H4 (cell line): Measurements from ENCODE around the gene NPAS3. TPM values are rescaled to one million over a fixed set of nuclear protein-coding genes. Genes with fewer than 3 reads are reported as not detected.

Source experiments
- DNase-seq: peaks from one replicate; pipeline ENCODE4 v3.0.0-alpha.2; 2015; ENCODE audit warnings: low spot score
- total RNA-seq: library from RNA; depleted of rRNA; stranded (reverse); fragments of >200 nt; shearing (Covaris generic); gene quantifications from 2 replicates; pipeline ENCODE4 v1.2.3, GENCODE V29; 2014

Gene NPAS3
- total RNA-seq, 1 experiment from 2014 or later: 2.6 TPM

DNA sequence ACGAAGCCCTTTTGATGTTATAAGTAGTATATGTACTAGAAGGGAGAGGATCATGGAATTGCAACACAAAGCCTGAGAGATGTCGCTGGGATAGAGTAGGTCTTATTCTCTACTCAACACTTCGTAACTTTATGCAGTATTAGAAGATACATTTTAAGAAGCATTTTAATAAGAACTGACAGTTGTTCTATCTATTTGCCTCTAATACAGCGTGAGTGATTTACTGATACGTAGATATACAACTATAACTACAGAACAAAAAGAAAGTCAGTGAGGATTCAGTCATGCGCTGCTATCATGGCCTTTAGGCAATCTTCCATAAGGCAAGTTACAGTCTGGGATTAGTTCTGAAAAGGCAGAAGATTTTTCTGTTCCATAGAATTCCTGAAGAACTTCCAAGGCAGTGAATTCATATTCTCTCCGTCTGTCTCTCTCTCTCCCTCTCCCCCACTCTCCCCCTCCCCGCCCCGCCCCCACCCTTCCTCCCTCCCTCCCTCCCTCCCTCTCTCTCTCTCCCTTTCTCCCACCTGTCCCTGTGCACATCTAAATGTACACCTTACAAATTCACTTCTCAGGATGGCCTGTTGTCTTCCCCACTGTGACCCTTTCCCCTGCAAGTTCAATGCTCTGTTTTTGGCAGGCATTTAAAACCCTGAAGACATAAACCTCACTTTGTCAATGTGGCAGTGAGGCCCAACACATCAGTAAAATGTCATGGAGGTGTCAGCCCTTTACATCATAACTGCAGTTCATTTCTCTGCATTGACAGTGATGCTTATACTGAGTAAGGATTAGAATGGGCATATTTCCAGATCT is 541.6 kb downstream of the NPAS3 start:
- no peak for DNase-seq

DNA sequence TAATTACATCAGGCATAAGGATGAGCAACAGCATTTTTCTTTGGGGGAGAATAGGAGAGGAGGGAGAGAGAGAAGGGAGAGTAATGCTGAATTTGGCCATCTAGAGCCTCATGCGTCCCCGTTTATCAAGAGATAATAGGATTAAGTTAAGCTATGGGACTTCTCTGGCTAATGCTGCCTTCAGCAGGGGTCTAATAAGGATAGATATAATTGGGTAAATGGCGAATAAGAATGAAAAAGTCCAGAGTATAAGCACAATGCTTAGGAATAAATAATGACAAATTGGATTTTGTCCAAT is 542.2 kb downstream of the NPAS3 start:
- no peak for DNase-seq

DNA sequence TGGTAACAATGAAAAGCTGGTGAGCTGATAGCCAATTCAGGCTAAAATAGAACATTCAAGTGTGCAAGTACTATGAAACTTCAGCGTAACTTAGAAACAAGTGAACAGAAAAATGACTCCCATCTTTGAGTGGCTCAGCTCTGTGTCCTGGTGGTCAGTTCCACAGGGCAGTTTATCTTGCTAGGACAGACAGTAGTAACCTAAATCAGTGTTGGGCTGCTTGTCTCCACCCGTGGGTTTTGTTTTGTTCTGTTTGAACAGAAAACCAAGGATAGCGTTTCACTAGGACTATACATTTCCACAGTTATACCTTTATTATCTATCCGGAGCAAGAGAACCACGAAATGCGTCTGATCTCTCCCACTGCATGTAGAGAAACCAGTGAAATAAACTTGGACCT is 544.4 kb downstream of the NPAS3 start:
- DNase-seq: no peak

DNA sequence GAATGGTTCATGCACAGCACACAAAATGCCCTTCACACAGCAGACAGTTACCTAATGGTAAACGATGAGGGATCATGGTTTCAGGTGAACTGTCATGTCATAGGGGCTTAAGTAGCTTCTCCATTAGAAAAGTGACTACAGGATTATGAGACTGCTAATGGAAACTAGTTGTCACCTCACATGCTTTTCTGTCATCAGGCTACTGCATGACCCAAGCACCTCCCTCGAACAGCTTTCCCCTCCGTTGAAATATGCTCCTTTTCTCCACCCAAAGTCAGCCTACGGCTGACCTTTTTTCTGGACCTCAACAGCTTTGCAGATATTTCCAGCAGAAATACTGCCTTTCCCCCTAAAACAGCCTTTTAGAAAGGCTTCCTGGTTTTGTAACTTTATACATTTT is 544.9 kb downstream of the NPAS3 start:
- DNase-seq: no peak

DNA sequence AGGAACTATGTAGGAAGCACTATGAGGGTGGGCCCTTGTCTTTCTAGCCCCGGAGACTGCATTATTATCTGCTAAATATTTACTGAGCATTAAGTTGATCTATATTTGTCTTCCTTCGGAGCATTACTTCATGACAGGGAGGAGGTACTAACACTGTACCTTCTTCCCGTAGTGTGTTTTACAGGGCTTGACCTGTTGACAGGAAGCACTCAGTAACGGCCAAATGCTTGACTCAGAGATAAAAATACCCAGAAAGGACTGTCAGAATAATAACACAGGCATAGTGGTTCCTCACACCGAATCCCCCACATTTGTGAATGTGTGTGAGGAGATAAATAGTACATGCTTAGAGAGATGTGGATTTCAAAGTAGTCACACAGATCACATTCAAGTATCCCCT is 545.6 kb downstream of the NPAS3 start:
- DNase-seq: no peak

DNA sequence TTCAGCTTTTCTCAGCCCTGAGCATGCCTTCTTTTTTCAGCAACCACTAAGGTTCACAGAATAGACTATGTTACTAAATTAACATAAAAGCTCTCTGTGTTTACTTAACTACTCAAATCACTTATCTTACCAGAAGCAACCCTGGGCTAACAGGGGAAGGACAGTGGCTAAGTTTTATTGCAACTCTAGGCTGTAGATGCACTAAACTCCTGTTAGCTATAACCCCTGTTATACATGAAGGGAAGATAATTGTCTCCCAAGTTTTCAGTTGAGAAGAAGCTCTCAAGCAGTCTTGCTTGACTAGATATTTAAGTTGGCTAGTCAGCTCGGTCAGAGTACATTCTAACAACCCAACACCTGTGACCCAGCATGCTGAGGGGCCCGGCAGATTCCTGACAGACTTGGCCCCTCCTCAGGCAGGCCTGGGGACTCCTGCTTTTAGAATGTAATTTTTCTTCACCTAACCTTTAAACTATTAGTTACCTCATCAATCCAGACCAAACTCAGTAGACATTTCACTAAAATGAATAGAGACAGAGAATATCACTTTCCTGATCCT is 547.7 kb downstream of the NPAS3 start:
- DNase-seq: no peak

GRCh38 chr14:33488582-33488981 is 549.9 kb downstream of the NPAS3 start:
- DNase-seq: no peak

- DNase-seq: no peak
These were observed 551.9 kb downstream of the NPAS3 start for GRCh38 chr14:33490555-33490954.

DNA sequence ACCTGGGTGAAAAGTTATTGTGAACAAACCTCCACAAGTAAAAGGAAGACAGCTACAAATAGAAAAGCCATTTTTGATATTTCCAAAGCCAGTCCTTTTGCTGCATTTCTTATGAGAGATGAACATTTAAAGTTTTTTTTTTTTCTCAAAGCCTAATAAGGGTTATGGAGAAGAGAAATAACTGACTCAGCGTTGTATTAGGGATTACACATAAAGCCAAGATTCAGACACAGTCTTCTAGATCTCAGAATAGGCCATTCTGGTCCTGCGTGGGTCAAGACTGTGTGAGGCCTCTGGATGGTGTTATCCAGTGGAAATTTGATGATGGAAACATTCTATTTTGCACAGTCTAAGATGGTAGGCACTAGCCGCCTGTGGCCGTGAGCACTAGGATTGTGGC is 552.4 kb downstream of the NPAS3 start:
- DNase-seq: no peak

GRCh38 chr14:33492491-33492890 is 553.8 kb downstream of the NPAS3 start:
- DNase-seq: no peak

DNA sequence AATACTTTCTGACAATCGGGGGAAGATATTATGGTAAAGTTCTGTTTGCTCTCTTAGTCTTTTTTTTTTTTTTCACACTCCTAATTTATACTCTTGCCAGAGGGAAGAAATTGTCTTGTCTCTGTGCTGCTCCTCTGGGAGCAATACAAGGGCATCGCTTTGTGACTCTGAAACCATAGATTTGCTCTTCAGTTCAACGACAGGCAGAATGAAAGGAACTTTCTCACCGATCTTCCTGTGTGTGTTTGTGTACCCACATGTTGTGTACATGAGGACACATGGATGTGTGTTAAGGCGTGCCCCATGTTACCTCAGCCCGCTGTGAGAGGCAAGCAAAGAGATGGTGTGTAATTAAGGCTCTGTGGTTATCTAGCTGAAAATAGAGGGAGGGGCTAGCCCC is 554.6 kb downstream of the NPAS3 start:
- no peak for DNase-seq

GRCh38 chr14:33493990-33494389 is 555.3 kb downstream of the NPAS3 start:
- DNase-seq: no peak

- no peak for DNase-seq
These were observed 561.0 kb downstream of the NPAS3 start for GRCh38 chr14:33499687-33500086.

DNA sequence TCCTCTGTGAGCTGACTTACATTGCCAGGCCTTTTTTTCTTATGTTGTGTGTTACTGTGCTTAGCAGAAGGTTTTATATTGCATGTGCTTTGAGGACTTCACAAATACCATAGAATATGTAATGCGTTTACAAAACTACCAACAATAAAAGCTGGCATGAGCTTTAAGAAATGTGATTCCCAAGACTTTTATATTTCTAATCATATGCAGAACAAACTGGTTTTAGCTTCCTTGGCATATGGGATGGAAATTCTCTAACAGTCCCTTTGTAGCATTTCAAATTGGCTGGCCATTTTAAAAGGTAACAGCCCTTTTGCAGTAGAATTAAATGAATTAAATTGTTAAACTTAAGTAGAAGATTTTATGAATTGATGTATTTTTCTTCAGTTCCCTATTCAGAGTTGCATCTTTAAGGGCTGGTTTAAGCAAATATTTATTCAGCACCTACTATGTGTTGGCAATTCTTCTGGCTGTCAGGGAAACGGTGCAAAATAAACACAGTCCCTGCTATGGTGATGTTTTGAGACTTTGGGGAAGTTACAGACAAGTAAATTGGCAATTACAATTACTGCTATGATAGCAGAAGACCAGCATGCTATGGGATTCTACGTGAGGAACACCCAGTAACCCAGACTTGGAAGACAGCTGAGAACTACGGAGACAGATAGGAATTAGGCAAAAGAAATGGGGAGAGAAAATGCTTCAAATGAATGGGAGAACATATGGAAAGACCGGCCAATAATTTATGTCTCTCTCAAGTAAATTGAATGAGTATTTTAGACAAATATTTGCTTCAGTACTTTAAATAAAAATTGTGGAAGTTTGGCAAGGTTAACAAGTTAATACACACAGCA is 565.8 kb downstream of the NPAS3 start:
- no peak for DNase-seq

DNA sequence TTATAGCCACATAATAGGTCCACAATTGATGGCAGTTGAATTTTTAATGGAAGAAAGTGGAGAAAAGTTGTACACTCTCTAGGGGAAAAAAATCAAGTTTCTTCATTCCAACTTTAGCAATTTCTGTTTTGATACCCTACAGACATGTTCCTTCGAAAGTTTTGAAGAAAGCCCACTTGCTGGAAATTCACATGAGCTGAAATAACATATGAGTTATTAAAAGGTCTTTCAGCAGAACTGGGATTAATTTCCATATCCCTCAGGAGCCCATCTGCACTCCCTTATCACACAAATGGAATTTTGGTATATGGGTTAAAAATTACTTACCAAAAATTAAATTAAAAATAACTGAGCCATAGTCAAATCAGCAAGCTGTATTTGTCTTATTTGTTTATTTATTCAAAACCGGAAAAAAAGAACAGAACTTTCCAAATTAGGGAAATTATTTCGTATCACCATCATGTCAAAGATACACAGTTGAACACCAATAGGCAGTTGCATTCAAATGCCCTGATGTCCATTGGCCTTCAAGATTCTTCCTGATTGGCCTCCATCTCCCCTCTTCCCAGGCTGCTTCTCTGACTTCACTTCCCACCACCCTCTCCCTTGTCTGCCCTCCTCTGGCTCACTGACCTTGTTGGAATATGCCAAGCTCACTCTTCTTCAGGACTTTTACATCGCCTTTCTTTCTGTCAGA is 566.7 kb downstream of the NPAS3 start:
- no peak for DNase-seq

DNA sequence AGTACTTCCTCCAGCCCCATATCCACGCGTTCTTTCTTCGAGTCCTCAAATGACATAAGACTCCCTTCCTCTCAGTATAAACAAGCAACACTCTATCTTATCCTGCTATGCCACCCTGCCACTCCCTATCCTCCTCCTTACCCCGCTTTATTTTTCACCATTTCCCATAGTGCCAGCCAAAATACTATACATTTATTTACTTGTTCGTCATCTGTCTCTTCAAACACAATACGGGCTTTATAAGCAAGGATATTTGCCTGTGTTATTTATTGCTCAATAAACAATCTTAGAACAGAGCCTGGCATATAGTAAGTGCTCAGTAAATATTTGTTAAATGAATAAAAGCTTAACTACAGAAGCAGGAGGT is 567.3 kb downstream of the NPAS3 start:
- DNase-seq: no peak

DNA sequence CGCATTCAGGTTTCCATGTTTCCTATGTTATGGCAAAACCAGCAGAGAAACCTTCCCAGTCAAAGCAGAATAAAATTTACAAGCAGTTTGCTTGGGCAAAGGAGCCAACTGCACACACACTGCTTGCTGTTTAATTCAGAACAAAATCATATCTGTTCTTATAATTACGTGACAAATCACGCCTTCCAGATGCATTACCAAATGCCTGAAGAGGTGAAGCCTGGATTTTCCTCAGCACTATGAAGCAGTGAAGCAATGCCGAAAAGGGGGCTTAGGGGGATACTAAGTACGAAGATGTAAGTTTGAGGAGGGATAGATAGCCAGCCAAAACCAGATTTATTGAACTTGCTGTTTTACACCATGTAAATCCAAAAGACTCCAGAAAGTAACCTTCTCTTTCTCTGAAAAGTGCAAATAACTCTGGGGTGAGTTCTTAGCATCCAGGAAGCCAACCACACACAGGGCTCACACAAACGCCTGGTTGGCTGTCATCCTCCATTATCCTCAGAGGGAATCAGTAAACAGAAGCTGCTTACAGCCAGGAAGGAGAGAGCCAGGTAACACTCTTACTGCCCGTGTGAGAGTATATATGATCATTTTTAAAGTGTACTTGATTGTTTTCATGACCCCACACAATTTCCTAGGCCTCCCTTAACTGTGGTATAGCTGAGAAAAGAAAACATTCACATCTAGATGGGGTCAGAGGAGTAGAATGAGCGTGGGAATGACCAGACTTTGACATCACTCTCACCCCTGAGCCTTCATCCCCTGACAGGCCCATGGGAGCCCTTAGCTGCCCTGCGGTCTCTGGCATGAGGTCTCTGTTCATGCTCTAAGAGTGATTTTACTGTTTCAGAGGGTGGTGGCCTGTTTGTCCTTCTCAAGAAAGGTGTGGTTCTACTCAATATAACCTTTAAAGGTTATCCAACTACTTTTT is 569.7 kb downstream of the NPAS3 start:
- no peak for DNase-seq

DNA sequence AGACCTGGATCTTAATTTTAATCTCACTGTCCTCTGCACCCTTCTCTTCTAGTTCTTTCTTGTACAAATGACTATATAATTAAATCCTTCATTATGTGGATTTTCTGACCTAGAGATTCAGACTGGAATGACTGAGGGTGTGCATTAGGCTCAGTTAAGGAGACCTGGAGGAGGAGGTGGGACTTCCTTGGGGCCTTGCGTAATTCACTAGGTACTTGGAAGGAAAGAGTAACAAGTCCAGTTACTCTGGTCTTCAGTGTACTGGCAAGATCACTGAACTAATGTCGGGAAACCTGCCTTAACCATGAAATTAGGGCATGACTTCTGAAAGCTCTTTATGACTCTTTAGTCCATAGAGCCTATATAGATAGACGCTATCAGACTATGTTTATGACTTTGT is 570.8 kb downstream of the NPAS3 start:
- no peak for DNase-seq

GRCh38 chr14:33510063-33510481 is 571.4 kb downstream of the NPAS3 start:
- no peak for DNase-seq

DNA sequence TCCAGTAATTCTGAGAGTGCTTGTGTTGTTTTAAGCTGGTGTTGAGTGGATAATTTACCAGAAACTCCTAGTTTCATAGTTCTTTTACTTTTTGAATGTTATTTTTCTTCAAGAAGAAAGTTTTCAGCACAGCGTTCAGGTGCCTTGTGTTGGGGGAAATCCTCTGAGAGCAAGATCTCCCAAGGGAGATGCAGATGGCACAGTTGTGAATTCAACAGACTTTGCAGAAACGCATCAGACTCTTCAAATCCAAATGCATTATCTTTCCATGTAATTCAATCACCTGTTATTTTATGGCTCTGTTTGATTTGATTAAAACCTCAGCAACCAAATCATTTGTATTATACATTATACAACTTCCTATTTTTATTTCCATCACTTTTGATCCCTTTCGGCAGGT is 572.3 kb downstream of the NPAS3 start:
- no peak for DNase-seq
